Esophagus muscularis mucosa (tissue), 4 donors: ENCODE measurements around the gene IFIT2. TPM values are rescaled to one million over a fixed set of nuclear protein-coding genes. Genes with fewer than 3 reads are reported as not detected.

Experiments used
- DNase-seq: peaks from one replicate; pipeline ENCODE4 v3.0.0-alpha.2; 2017; ENCODE audit errors: extremely low spot score
- H3K27ac ChIP-seq, 4 donors: fragments of 200-600 bp; sonication (generic); replicated peaks in 1 of 4; 1 replicate in 3 of 4; 2 replicates in 1 of 4; pipeline ENCODE4 v1.5.1; 2016 to 2019; ENCODE audit warnings: mild to moderate bottlenecking in 1 of 4
- H3K27me3 ChIP-seq, 4 donors: fragments of 200-600 bp; sonication (generic); one replicate each; pipeline versions ENCODE4 v1.5.1 to v1.6.0; 2016 to 2019
- H3K36me3 ChIP-seq, 4 donors: fragments of 200-600 bp; sonication (generic); one replicate each; pipeline ENCODE4 v1.5.1; 2016 to 2019
- H3K4me1 ChIP-seq, 4 donors: fragments of 200-600 bp; sonication (generic); one replicate each; pipeline ENCODE4 v1.5.1; 2016 to 2019
- H3K4me3 ChIP-seq, 4 donors: fragments of 200-600 bp; sonication (generic); 1 replicate in 2 of 4; 2 replicates in 2 of 4; pipeline ENCODE4 v1.5.1; 2016 to 2019; ENCODE audit warnings: mild to moderate bottlenecking in 4 of 4, moderate library complexity in 1 of 4
- H3K9me3 ChIP-seq, 4 donors: fragments of 200-600 bp; sonication (generic); 1 replicate in 3 of 4; 2 replicates in 1 of 4; pipeline ENCODE4 v1.5.1; 2016 to 2019
- CTCF ChIP-seq, 3 experiments: fragments of 200-600 bp in 2 of 3; fragments of 450-650 bp in 1 of 3; sonication (generic) in 2 of 3; IDR thresholded peaks; one replicate each; pipeline ENCODE4 v1.5.1; 2017 to 2019; ENCODE audit warnings: antibody characterized with exemption in 3 of 3, mild to moderate bottlenecking in 2 of 3, moderate library complexity in 1 of 3
- EP300 ChIP-seq: sonication (generic); formaldehyde crosslinking; IDR thresholded peaks from one replicate; pipeline ENCODE4 v1.6.1; 2017; ENCODE audit warnings: antibody characterized with exemption
- POLR2A ChIP-seq: fragments of 450-650 bp; IDR thresholded peaks from one replicate; pipeline ENCODE4 v1.6.1; 2017; ENCODE audit warnings: antibody characterized with exemption, moderate library complexity, mild to moderate bottlenecking, low read depth
- POLR2AphosphoS5 ChIP-seq, 2 donors: sonication (generic); formaldehyde crosslinking; IDR thresholded peaks; one replicate each; pipeline ENCODE4 v1.6.1; 2017; ENCODE audit warnings: antibody characterized with exemption in 2 of 2
- WGBS: methylation state at CpG from one replicate; pipeline ENCODE4 v1.1.5; 2018; 5-methylcytosine and 5-hydroxymethylcytosine counted together
- intact Hi-C: fragments of 100-400 bp; cut with DNase I; formaldehyde crosslinking; loops from one replicate; pipeline ENCODE4 v1.15.1; 2023
- total RNA-seq, 4 donors: library from RNA; depleted of rRNA; stranded (reverse); fragments of >200 nt; gene quantifications; one replicate each; pipeline versions ENCODE4 v1.1.0 to v1.2.1, GENCODE V29; 2016

IFIT2 gene
- total RNA-seq, 4 donors from 2014 or later = 2.2 to 5.0 (median 3.3) TPM

- Histone ChIP-seq H3K9me3 (no peaks in the 10 kb centered on the region), H3K4me1 (peaks cover 33 to 47% (median 38%) of the 10 kb centered on the region in 4 donors), H3K27me3 (no peaks in the 10 kb centered on the region), H3K36me3 (no peaks in the 10 kb centered on the region), H3K4me3 (peak overlapping the region in 1 of 4 donors; percentile 14), H3K27ac (peak overlapping the region; percentile 65 to 78 (median 74))
- DNase-seq = no peak
- 56% methylated on average over 12 of the region's 12 CpGs for WGBS
- intact Hi-C loops = no loop called here
- no peak for TF ChIP-seq CTCF (IDR thresholded peaks at IDR 0.05)
- no peak for TF ChIP-seq POLR2A
- no peak for TF ChIP-seq POLR2AphosphoS5 (IDR thresholded peaks at IDR 0.05)
- TF ChIP-seq EP300 = no peak
These were observed 50.1 kb downstream of the IFIT2 start for GRCh38 chr10:89351780-89352597.

GRCh38 chr10:89352802-89353201 is 51.0 kb downstream of the IFIT2 start:
- H3K4me1 ChIP-seq = peaks cover 28 to 38% (median 31%) of the 10 kb centered on the region in 4 donors
- H3K9me3 ChIP-seq = no peaks in the 10 kb centered on the region
- DNase-seq = no peak
- H3K27ac ChIP-seq = peak overlapping the region in 1 of 4 donors; percentile 78
- TF ChIP-seq POLR2A (no peak), CTCF (IDR thresholded peaks at IDR 0.05) (no peak), EP300 (no peak), POLR2AphosphoS5 (IDR thresholded peaks at IDR 0.05) (no peak)
- WGBS = 94% methylated on average over 4 of the region's 4 CpGs
- no peak overlapping the region for H3K4me3 ChIP-seq
- intact Hi-C loops = no loop called here
- no peaks in the 10 kb centered on the region for H3K27me3 ChIP-seq
- H3K36me3 ChIP-seq = no peaks in the 10 kb centered on the region

- TF ChIP-seq CTCF (IDR thresholded peaks at IDR 0.05) (no peak), POLR2A (no peak), EP300 (no peak), POLR2AphosphoS5 (IDR thresholded peaks at IDR 0.05) (no peak)
- no peak for DNase-seq
- no peak overlapping the region for H3K27ac ChIP-seq
- 97% methylated on average over 2 of the region's 2 CpGs for WGBS
- no peaks in the 10 kb centered on the region for H3K36me3 ChIP-seq
- intact Hi-C loops = no loop called here
- H3K4me1 ChIP-seq = peaks cover 17 to 21% (median 20%) of the 10 kb centered on the region in 4 donors
- H3K27me3 ChIP-seq = no peaks in the 10 kb centered on the region
- H3K4me3 ChIP-seq = no peak overlapping the region
- no peaks in the 10 kb centered on the region for H3K9me3 ChIP-seq
These were observed 53.6 kb downstream of the IFIT2 start for GRCh38 chr10:89355394-89355931.

GRCh38 chr10:89357096-89357495 is 55.2 kb downstream of the IFIT2 start:
- DNase-seq = no peak
- TF ChIP-seq POLR2A = no peak
- TF ChIP-seq EP300 = no peak
- no peak for TF ChIP-seq POLR2AphosphoS5 (IDR thresholded peaks at IDR 0.05)
- TF ChIP-seq CTCF (IDR thresholded peaks at IDR 0.05) = no peak
- intact Hi-C loops = no loop called here
- H3K9me3 ChIP-seq = no peaks in the 10 kb centered on the region
- H3K27me3 ChIP-seq = no peaks in the 10 kb centered on the region
- no peak overlapping the region for H3K27ac ChIP-seq
- 88% methylated on average over 1 of the region's 1 CpG for WGBS
- no peaks in the 10 kb centered on the region for H3K36me3 ChIP-seq
- H3K4me1 ChIP-seq = peaks cover 1 to 5% (median 4%) of the 10 kb centered on the region in 4 donors
- H3K4me3 ChIP-seq = no peak overlapping the region
